Measurements from ENCODE around the gene TIMP4.

DNA sequence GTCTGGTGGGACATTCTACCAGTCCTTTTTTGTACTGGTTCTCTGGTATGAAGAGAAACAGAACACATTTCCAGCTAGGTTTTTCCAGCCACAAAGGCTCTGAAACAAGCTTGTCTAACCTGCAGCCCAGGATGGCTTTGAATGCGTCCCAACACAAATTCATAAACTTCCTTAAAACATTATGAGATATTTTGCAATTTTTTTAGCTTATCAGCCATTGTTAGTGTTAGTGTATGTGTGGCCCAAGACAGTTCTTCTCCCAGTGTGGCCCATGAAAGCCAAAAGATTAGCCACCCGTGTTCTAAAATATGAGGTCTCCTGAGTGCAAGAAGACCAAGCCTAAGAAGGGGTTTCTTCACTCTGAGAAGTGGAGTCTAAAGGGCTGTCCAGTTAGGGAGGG is 18.4 kb upstream of the TIMP4 start:
- TF ChIP-seq, protein P1, sequence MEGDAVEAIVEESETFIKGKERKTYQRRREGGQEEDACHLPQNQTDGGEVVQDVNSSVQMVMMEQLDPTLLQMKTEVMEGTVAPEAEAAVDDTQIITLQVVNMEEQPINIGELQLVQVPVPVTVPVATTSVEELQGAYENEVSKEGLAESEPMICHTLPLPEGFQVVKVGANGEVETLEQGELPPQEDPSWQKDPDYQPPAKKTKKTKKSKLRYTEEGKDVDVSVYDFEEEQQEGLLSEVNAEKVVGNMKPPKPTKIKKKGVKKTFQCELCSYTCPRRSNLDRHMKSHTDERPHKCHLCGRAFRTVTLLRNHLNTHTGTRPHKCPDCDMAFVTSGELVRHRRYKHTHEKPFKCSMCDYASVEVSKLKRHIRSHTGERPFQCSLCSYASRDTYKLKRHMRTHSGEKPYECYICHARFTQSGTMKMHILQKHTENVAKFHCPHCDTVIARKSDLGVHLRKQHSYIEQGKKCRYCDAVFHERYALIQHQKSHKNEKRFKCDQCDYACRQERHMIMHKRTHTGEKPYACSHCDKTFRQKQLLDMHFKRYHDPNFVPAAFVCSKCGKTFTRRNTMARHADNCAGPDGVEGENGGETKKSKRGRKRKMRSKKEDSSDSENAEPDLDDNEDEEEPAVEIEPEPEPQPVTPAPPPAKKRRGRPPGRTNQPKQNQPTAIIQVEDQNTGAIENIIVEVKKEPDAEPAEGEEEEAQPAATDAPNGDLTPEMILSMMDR (IDR thresholded peaks at IDR 0.05; ENCODE audit: borderline replicate concordance, extremely low read depth, low read length, poor library complexity, severe bottlenecking) = no peak
- TF ChIP-seq EZH2 (IDR thresholded peaks at IDR 0.05; ENCODE audit: borderline replicate concordance, low read depth, low read length, severe bottlenecking) = no peak

All from DND-41 (cell line).